RCC 7860 (cell line): ENCODE measurements around the gene NPTXR.

Source experiments
- DNase-seq: peaks from one replicate; pipeline ENCODE4 v3.0.0-alpha.2; 2015; ENCODE audit warnings: low spot score
- FAIRE-seq: peaks from 2 replicates; lab custom pipeline; 2012; peaks lifted over from hg19 to GRCh38; lab: Jason Lieb, UNC

NPTXR gene

DNA sequence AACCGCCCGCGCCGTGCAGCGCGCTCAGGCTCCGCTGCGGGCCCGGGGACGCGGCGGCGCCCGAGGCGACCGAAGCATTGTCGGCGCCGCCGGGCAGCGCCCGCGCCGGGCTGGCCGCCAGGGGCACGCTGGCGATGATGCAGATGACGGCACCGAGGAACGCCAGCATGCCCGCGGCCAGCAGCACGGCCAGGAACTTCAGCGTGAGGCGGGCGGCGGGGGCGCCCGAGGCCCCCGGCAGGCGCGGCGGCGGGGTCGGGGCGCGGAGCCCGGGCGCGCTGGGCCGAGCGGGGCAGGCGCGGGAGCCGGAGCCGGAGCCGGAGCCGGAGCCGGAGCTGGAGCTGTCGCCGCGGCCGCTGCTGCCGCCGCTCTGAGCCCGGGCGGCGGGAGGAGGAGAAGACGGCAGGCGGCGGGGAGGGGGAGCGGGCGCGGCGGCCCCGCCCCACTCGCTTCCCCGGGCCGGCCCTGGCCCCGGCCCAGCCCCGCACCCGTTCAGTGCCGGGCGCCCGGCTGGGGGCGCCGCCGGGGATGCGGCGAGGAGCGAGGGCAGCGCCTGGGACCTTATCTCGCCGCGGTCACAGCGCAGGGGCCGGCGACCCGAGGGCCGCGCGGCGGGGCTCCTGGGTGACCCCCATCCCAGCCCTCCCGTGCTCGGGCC is at the start of gene NPTXR:
Gene NPTXR, minus strand, starts transcription at position 372 of the 658 bp plus-strand sequence.
- no peak for FAIRE-seq
- DNase-seq: peak; percentile 16

- FAIRE-seq (no peak), DNase-seq (no peak)
Measured at GRCh38 chr22:38891256-38891655, 47.4 kb upstream of the NPTXR start.

DNA sequence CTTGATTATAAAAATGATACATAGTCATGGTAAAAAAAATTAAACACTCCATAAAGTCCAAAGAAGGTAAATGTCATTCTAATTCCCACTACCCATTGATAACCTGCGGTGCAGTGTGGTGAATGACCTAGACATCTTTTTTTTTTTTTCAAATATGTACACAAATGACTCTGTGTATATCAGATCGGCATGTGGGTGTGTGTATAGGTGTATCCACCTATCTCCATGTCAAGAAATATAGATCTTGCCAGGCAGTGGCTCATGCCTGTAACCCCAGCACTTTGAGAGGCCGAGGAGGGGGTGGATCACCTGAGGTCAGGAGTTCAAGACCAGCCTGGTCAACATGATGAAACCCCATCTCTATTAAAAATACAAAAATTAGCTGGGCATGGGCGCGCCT is 46.5 kb upstream of the NPTXR start:
- DNase-seq: no peak
- FAIRE-seq: no peak

GRCh38 chr22:38886333-38886732 is 42.5 kb upstream of the NPTXR start:
- FAIRE-seq: no peak
- DNase-seq: no peak

- DNase-seq: no peak
- FAIRE-seq: no peak
Measured at GRCh38 chr22:38882972-38883622, 39.3 kb upstream of the NPTXR start.

- DNase-seq (no peak), FAIRE-seq (no peak)
Measured at GRCh38 chr22:38881997-38882879, 38.4 kb upstream of the NPTXR start.

DNA sequence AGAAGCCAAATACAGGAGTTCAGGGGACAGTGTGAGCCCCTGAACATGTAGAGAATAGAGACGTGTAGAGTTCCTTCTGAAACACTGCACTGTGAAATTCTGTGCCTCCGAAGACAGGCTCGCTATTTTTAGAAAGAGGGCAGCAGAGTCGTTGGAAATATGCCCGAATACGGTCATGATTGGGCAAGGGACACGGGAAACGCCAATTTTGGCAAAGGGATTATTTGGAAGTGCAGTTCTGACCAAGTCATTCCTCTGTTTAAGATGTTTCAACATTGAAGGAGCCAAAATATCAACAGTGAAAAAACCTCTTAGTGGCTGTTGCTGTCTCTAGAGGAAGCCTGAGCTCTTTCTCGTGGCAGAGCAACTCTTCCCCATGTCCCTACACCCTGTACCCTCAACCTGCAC is 37.6 kb upstream of the NPTXR start:
- FAIRE-seq: no peak
- DNase-seq: no peak

GRCh38 chr22:38879961-38880360 is 36.1 kb upstream of the NPTXR start:
- DNase-seq (no peak), FAIRE-seq (no peak)

- DNase-seq (no peak), FAIRE-seq (no peak)
Measured at GRCh38 chr22:38879108-38879729, 35.4 kb upstream of the NPTXR start.

GRCh38 chr22:38878001-38878400 is 34.2 kb upstream of the NPTXR start:
- FAIRE-seq (no peak), DNase-seq (no peak)

- no peak for DNase-seq
- no peak for FAIRE-seq
Measured at GRCh38 chr22:38874529-38875222, 30.8 kb upstream of the NPTXR start.

DNA sequence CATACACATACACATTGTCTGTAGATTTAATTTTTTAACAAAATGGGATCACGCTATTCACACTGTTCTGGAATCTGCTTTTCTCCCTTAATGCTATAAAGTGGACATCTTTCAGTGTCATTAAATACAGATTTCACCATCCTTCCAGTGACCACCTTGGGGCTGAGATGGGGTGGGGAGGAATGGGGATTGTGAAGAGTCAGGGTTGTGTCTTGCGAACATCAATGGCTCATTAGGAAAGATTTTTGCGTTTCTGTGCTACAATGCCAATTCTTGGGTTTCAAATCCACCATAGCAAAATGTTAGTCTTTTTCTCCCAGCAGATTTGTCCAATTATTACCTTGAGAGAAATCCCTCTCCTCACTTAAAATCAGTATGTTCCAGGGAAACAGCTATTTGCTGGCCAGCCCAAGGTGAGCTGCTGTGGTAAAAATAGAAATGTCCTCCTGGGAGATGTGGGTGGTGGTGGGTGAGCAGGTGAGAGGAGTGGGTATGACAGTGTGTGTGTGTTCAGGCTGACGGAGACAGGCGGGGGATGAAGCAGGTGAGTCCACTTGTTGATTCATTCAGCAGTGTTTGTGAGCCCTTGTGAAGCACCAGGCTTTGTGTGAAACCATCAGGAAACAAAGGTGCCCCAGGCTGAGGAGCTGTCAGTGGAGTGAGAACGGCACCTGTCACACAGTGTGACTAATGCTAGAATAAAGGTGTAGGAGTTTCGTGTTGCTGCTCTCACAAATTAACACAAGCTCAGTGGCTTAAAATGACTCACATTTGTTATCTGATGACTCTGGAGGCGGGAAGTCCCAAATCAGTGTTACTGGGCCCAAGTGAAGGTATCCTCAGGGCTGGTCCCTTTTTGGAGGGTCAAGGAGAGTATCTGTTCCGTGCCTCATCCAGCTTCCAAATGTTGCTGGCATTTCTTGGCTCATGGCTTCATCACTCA is 29.9 kb upstream of the NPTXR start:
- FAIRE-seq (no peak), DNase-seq (no peak)

GRCh38 chr22:38872831-38873248 is 29.0 kb upstream of the NPTXR start:
- FAIRE-seq (no peak), DNase-seq (no peak)

- DNase-seq: peak; percentile 58
- no peak for FAIRE-seq
Measured at GRCh38 chr22:38872172-38872830, 28.5 kb upstream of the NPTXR start, which contains the start of gene CBX6. Gene CBX6, minus strand, starts transcription at chr22:38872216. Its CDS starts 26 bp downstream, at chr22:38872190.

DNA sequence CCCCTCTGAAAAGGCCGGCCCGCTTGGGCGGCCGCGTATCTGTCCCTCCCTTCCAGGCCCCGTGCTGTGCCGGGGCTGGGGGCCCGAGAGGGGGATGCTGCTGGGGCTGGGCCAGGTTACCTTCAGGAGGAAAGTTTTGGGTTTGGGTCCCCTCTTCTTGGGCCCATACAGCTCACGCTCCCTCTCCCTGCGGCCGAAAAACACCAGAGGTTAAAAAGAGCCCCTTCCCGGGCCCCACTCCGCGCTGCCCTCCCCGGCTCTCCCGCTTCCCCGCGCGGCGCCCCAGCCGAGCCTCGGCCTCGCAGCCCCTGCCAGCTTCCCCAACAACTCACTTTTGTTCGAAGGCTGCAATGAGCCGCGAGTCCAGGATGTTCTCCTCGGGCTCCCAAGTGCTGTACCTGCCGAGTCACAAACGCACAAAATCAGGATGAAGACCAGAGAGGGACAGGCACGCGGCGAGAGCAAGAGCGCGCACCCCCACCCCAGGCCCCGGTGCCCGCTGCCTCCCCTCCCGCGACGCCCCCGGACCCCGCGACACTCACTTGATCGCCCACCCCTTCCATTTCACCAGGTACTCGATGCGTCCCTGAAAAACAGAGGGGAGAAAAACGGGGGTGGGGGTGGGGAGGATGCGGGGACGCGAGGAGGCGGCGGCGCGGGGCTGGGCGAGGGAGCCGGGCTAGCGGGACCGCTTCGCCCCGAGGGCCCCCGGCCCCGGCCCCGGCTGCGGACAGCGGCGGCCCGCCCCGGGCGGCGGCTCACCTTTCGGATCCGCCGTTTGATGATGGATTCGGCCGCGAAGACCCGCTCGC is 27.7 kb upstream of the NPTXR start:
- DNase-seq (no peak), FAIRE-seq (no peak)

DNA sequence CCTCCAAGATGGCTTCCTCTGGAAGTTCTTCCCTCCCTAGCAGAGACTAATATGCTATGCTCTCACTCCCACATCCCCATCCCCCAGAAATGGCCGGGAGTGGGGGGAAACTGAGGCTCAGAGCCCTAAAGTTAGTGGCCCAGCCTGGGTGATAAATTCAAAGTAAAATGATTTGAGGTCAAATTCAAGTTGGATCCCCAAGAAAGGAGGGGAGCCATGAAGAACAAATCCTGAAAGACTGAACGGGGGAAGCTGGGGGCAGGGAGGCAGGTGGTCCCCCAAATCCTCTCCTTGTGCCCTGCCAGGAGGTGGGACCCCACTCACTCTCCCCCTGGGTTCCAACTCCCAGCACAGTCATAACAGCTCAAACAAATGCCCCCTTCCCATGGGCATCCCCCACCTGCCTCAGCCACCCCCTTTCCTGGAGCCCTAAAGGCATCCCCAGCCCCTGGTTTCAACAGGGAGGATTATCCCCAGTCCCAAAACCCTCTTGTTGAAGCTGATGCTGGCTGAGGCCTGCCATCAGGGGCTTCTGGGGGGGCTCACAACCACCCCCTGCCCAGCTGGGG is 27.0 kb upstream of the NPTXR start:
- DNase-seq: no peak
- no peak for FAIRE-seq

- peak; percentile 67 for DNase-seq
Measured at GRCh38 chr22:38870312-38870741, 26.5 kb upstream of the NPTXR start.

GRCh38 chr22:38869663-38870062 is 25.8 kb upstream of the NPTXR start:
- no peak for FAIRE-seq

More at GRCh38 chr22:38870312-38870741, 26.5 kb upstream of the NPTXR start:
- peak; percentile 2 for FAIRE-seq

More at GRCh38 chr22:38869663-38870062, 25.8 kb upstream of the NPTXR start:
- no peak for DNase-seq
